RPMI8226 (cell line): ENCODE data around the gene TTL.

ENCODE experiments used
- DNase-seq: peaks from one replicate; pipeline ENCODE4 v3.0.0-alpha.2; 2015

The TTL gene

GRCh38 chr2:112584891-112585250 is 102.9 kb downstream of the TTL start:
- no peak for DNase-seq

DNA sequence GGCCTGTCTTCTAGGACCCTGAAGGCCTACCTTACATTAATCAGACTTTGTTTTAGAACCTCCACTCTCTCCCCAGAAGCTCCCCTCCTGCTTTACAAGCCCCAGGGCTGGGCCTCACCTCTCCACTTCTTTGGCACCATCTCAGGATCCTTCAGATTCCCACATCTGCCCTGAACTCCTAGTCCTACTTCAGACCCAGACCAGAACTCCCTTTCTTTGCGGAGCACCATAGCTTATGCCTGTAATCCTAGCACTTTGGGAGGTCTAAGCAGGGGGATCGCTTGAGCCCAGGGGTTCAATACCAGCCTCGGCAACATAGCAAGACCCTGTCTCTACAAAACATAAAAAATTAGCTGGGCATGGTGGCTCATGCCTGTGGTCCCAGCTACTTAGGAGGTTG is 103.4 kb downstream of the TTL start:
- DNase-seq: no peak

DNA sequence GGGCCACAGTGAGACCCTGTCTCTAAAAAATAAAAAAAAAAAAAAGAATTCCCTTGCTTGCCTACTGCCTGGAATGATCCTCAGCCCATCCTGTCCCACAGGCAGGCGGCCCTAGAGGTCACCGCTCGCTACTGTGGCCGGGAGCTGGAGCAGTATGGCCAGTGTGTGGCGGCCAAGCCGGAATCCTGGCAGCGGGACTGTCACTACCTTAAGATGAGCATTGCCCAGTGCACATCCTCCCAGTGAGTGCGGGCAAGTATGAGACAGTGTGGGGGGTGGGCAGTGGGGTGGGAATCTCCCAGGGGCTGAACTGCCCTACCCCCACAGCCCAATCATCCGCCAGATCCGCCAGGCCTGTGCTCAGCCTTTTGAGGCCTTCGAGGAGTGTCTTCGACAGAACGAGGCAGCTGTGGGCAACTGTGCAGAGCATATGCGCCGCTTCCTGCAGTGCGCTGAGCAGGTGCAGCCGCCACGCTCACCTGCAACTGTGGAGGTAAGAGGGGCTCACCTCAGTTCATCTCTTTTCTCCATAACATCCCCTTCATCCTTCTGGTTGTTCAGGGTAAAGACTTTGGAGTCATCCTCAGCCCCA is 104.0 kb downstream of the TTL start:
- no peak for DNase-seq

- no peak for DNase-seq
These were observed 106.7 kb downstream of the TTL start for GRCh38 chr2:112588611-112589045.
